Eye (tissue), 1 donor: ENCODE measurements around the gene LACC1.

Source experiments
- DNase-seq: peaks from one replicate; pipeline ENCODE4 v3.0.0-alpha.2; 2015

LACC1 gene

GRCh38 chr13:43894438-43894837, 14.7 kb downstream of the LACC1 start:
- DNase-seq: no peak

GRCh38 chr13:43895940-43896339, 16.2 kb downstream of the LACC1 start:
- DNase-seq: peak; percentile 61

DNA sequence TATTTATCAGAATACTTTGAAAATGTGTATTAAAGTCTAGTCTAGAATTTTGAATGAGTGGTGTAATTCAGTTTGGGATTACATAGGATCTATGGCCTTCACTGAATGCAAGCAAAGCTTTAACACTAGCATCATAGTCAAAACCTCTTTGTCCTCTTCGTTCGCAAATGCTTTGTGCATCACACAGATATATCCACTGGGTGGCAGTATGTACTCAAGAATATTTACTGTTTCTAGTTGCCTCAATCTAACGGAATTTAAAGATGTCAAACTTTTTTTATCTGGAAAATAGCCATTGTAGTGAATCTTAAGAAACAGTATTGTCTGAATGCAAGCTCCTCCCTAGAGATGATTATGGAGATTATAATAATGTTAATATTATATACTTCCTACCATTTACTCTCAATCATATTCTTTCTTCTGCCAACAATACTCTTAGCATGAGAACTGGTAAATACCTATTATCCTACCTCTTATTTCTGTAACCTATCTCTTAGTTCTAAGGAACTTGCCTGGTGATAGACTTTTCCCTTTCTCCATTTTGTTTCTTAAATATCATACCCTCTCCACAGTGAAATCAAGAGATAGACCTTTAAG, 25.8 kb downstream of the LACC1 start:
- peak; percentile 94 for DNase-seq

DNA sequence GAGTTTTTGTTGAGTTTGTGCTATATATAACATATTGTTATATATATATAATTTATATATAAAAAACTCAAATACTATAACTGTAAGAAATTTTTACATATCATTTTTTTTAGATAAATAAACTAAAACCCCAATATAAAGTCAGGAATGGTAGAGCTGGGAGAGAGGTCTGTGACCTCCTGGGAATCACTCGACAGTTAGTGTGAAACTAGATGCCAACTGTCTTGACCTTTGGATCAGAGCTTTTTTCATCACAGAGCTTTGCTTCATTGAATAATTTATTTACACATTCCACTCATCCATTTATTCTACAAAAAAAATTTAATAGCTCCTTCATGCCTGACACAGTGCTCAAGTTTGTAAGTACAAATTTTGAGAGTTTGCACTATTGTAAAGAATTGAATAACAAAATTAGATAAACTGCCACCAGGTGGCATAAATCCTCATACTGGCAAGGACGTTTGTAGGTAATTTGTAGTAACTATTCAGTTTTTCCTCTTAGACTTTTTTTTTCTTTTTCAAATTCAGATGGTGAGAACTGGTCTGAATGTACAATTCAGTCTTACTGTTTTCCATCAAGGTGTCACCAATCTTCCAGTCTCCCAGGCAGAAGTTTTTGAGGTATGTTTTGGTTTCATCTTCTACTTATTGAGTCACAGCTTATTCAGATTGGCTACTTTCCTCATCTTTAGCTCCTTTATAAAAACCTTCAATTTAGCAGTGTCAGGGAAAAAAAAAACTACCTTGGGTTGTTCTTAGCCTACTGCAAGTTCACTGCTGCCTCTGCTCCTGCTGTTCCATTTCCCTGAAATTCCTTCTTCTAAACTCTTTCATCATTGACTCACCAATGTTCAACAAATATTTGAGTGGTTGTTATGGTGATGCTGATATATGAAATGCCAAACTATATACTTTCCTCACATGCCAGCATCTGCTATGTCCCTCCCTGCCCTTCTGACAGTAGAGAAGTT, 28.7 kb downstream of the LACC1 start:
- peak; percentile 81 for DNase-seq

- no peak for DNase-seq
Measured at GRCh38 chr13:43910856-43911255, 31.2 kb downstream of the LACC1 start.

DNA sequence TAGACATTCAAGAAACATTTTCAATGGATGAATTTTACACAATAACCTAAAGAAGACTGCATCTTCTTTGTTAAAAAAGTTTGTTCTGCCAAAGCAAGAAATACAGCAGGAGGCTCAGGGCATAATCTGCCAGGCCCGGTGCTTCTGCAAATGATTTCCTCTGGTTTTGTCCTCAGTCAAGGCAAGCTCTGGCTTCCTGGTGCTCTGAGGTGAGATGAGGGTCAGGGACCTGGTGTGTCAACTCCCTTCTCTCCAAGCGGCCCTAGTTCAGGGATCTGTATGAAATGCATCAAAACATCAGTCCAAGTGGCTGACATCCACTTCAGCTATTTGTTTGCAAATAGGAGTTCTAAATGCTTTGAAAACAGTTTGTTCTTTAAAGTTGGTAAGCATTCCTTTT, 31.6 kb downstream of the LACC1 start:
- no peak for DNase-seq

GRCh38 chr13:43911871-43912270, 32.2 kb downstream of the LACC1 start:
- DNase-seq: no peak

GRCh38 chr13:43915451-43915850, 35.7 kb downstream of the LACC1 start:
- no peak for DNase-seq

GRCh38 chr13:43916828-43917227, 37.1 kb downstream of the LACC1 start:
- DNase-seq: no peak

GRCh38 chr13:43918636-43919035, 38.9 kb downstream of the LACC1 start:
- DNase-seq: no peak

DNA sequence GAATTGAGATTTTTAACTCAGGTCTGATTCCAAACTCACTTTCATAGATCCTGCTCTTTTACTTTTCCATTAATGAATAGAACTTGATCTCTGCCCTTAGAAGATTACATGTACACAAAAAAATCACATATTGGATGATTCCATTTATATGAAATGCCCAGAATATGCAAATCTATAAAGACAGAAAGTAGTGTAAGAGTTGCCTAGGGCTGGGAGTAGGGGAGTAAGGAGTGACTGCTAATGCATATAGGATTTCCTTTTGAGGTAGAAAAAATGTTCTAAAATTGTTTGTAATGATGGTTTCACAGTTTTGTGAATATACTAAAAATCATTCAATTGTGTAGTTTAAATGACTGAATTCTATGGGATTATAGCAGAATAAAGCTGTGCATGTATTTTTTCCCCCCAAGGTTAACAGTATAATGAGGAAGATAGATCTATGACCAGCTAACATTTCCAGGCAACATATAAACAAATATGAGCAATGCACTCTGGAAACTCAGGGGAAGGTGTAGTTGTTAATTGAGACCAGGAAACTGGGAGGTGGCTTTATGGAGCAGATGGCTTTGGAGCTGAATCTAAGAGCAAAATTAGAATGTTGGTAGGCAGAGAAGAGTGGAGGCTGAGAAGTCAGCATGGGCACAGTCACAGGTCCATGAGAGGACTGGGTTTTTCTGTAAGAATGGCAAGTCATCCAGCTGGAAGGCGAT, 41.4 kb downstream of the LACC1 start:
- no peak for DNase-seq

- DNase-seq: no peak
Measured at GRCh38 chr13:43924549-43925245, 45.0 kb downstream of the LACC1 start.

- DNase-seq: no peak
Measured at GRCh38 chr13:43929947-43930346, 50.2 kb downstream of the LACC1 start.

- no peak for DNase-seq
Measured at GRCh38 chr13:43933378-43933777, 53.7 kb downstream of the LACC1 start.

DNA sequence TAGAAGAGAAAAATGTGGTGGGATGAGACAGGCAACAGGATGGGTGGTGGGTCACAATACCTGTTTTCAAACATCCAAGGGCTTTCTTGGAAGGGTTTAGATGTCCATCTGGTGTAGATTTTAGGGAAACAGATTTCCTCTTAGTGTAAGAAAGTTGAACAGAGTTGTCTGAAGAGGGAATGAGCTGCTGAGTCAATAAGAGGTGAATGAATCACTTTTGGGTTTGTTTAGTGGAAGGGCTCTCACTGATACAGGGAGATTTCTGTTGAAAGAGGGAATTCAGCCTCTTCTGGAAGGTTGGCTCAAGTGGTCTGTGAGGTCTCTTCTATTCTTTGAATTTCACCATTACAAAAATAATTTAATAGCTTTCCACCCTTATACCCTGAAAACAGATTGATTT, 54.6 kb downstream of the LACC1 start:
- no peak for DNase-seq

GRCh38 chr13:43935878-43936277, 56.2 kb downstream of the LACC1 start:
- peak; percentile 53 for DNase-seq

DNA sequence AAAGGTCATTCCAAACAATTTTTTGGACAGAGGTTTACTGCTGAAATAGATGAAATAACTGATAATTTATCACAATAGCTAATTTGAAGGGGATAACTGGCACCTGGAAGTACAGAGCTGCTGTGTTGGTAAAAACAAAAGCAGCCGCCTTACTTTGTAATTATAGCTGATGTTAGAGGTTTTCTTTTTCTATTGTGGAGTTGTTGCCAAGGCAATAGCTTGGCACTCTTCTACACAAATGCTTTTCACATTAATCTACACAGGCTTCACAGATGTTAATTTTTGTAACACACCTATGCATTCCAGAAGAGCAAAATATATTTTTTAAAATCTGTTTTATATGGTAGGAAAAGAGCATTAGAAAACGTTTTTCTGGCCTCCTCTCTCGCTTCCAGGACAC, 56.9 kb downstream of the LACC1 start:
- no peak for DNase-seq

- no peak for DNase-seq
Measured at GRCh38 chr13:43937839-43938238, 58.1 kb downstream of the LACC1 start.

GRCh38 chr13:43938449-43938848, 58.7 kb downstream of the LACC1 start:
- peak; percentile 42 for DNase-seq

DNA sequence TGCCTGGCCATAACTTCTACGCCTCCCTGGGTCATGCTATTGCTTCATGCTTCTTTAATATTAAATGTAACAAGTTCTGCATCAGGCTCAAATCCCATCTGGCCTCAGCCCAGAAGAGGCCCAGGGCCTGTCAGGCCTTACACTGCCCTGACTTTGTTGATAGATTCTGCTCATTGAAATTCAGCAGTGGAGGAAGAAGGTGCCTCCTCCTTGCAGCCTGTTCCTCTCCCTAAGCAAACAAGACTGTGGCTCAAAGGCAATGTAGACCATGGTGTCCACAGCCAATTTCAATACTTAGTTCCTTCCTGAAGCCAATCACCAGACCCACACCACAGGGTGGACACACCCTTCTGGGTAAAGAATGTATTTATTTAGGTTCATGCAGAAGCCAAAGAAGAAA, 59.4 kb downstream of the LACC1 start:
- peak; percentile 25 for DNase-seq

GRCh38 chr13:43942286-43942685, 62.6 kb downstream of the LACC1 start:
- no peak for DNase-seq
